H1 (cell line): Measurements from ENCODE around the gene LAD1. TPM values are rescaled to one million over a fixed set of nuclear protein-coding genes. Genes with fewer than 3 reads are reported as not detected.

ENCODE experiments used
- CTCF ChIA-PET: fragments of 300-600 bp; sonication (Branson Sonifier 250); formaldehyde crosslinking; loops from one replicate; lab custom pipeline; 2021; ENCODE audit not compliant: partially characterized antibody; lab: Charles Lee
- POLR2A ChIA-PET: fragments of 300-600 bp; sonication (Branson Sonifier 250); formaldehyde crosslinking; loops from one replicate; lab custom pipeline; 2021; ENCODE audit warnings: inconsistent platforms; ENCODE audit not compliant: partially characterized antibody; lab: Charles Lee
- DNase-seq, 2 experiments: peaks; one replicate each; pipeline versions ENCODE4 v3.0.0 to v3.0.0-alpha.2; 2010 to 2022; ENCODE audit warnings: low spot score in 2 of 2, low read depth in 1 of 2, mixed read lengths in 1 of 2
- FAIRE-seq: peaks from 2 replicates; lab custom pipeline; 2011; peaks lifted over from hg19 to GRCh38; lab: Jason Lieb, UNC
- H2AFZ ChIP-seq: 2 replicates; pipeline ENCODE4 v1.8.1; 2012; ENCODE audit warnings: low read length, inconsistent platforms
- H2AK5ac ChIP-seq: 2 replicates; pipeline ENCODE4 v1.6.1; 2013; ENCODE audit warnings: low read depth, low read length
- H2BK120ac ChIP-seq: replicated peaks from 2 replicates; pipeline ENCODE3; 2013; ENCODE audit warnings: low read depth, low read length, inconsistent platforms
- H2BK12ac ChIP-seq: 2 replicates; pipeline ENCODE4 v1.6.1; 2013; ENCODE audit warnings: low read depth, low read length
- H2BK15ac ChIP-seq: 2 replicates; pipeline ENCODE4 v1.6.1; 2013; ENCODE audit warnings: low read length
- H2BK20ac ChIP-seq: 2 replicates; pipeline ENCODE4 v1.6.1; 2013; ENCODE audit warnings: low read length
- H2BK5ac ChIP-seq: 2 replicates; pipeline ENCODE4 v1.6.1; 2013; ENCODE audit warnings: low read depth, low read length
- H3K14ac ChIP-seq: 2 replicates; pipeline ENCODE4 v1.6.1; 2013; ENCODE audit warnings: inconsistent platforms; ENCODE audit not compliant: insufficient read length
- H3K18ac ChIP-seq: 2 replicates; pipeline ENCODE4 v1.6.1; 2013; ENCODE audit warnings: low read length; ENCODE audit errors: extremely low read depth
- H3K23ac ChIP-seq: 2 replicates; pipeline ENCODE4 v1.6.1; 2013; ENCODE audit warnings: inconsistent platforms; ENCODE audit not compliant: insufficient read length
- H3K23me2 ChIP-seq: 2 replicates; pipeline ENCODE4 v1.6.1; 2013; ENCODE audit warnings: low read depth, low read length
- H3K27ac ChIP-seq: 2 replicates; pipeline ENCODE4 v1.6.1; 2011; ENCODE audit warnings: low read depth, low read length, inconsistent platforms
- H3K27me3 ChIP-seq, 4 experiments: replicated peaks in 1 of 4; 1 replicate in 1 of 4; 2 replicates in 3 of 4; pipeline versions ENCODE4 v1.6.1 to v1.8.1; 2011 to 2013; ENCODE audit warnings: low read length in 3 of 4, mild to moderate bottlenecking in 3 of 4, inconsistent platforms in 2 of 4, mixed read lengths in 2 of 4, moderate library complexity in 1 of 4; ENCODE audit not compliant: control insufficient read depth in 3 of 4, insufficient read depth in 3 of 4; ENCODE audit errors: extremely low read depth in 1 of 4
- H3K36me3 ChIP-seq, 4 experiments: 2 replicates each; pipeline versions ENCODE4 v1.6.1 to v1.8.1; 2011 to 2013; ENCODE audit warnings: mild to moderate bottlenecking in 4 of 4, low read length in 3 of 4, moderate library complexity in 2 of 4, control low read depth in 1 of 4, inconsistent platforms in 1 of 4; ENCODE audit not compliant: insufficient read depth in 4 of 4, control insufficient read depth in 2 of 4
- H3K4ac ChIP-seq: replicated peaks from 2 replicates; pipeline ENCODE3; 2013; ENCODE audit warnings: low read length, low read depth, mixed read lengths, inconsistent platforms; ENCODE audit not compliant: insufficient read length
- H3K4me1 ChIP-seq, 4 experiments: replicated peaks in 1 of 4; 1 replicate in 1 of 4; 2 replicates in 3 of 4; pipeline versions ENCODE4 v1.6.1 to v1.8.1; 2011 to 2013; ENCODE audit warnings: low read length in 3 of 4, inconsistent platforms in 2 of 4, mixed read lengths in 1 of 4; ENCODE audit not compliant: insufficient read depth in 4 of 4, control insufficient read depth in 3 of 4
- H3K4me2 ChIP-seq, 2 experiments: 2 replicates each; pipeline versions ENCODE4 v1.6.1 to v1.8.1; 2011 to 2013; ENCODE audit warnings: low read depth in 2 of 2, low read length in 2 of 2, control low read depth in 1 of 2, inconsistent platforms in 1 of 2, mild to moderate bottlenecking in 1 of 2; ENCODE audit not compliant: insufficient read depth in 1 of 2
- H3K4me3 ChIP-seq, 4 experiments: fragments of 200-600, 300-600 bp in 1 of 4; sonication (generic), shearing (Covaris generic), sonication (Bioruptor Twin) in 1 of 4; 2 replicates each; pipeline versions ENCODE4 v1.5.1 to v1.8.1; 2011 to 2016; ENCODE audit warnings: low read length in 4 of 4, low read depth in 3 of 4, control low read depth in 2 of 4, inconsistent platforms in 2 of 4, mild to moderate bottlenecking in 2 of 4, mixed read lengths in 1 of 4, moderate library complexity in 1 of 4; ENCODE audit not compliant: insufficient read depth in 2 of 4; ENCODE audit errors: extremely low read depth in 1 of 4
- H3K56ac ChIP-seq: replicated peaks from 2 replicates; pipeline ENCODE3; 2013; ENCODE audit warnings: low read depth, mild to moderate bottlenecking, mixed read lengths, low read length, inconsistent platforms; ENCODE audit not compliant: insufficient read length
- H3K79me1 ChIP-seq: 2 replicates; pipeline ENCODE4 v1.6.1; 2013; ENCODE audit warnings: low read depth, low read length, control low read depth
- H3K79me2 ChIP-seq, 2 experiments: 2 replicates each; pipeline versions ENCODE4 v1.6.1 to v1.8.1; 2012 to 2013; ENCODE audit warnings: low read length in 2 of 2, mild to moderate bottlenecking in 2 of 2, inconsistent platforms in 1 of 2; ENCODE audit not compliant: insufficient read depth in 2 of 2, control insufficient read depth in 1 of 2
- H3K9ac ChIP-seq, 4 experiments: replicated peaks in 1 of 4; 1 replicate in 1 of 4; 2 replicates in 3 of 4; pipeline versions ENCODE4 v1.6.1 to v1.8.1; 2011 to 2013; ENCODE audit warnings: low read depth in 3 of 4, low read length in 3 of 4, control low read depth in 2 of 4, mild to moderate bottlenecking in 2 of 4, moderate library complexity in 2 of 4, inconsistent platforms in 1 of 4; ENCODE audit errors: extremely low read depth in 1 of 4
- H3K9me3 ChIP-seq, 2 experiments: 2 replicates each; pipeline versions ENCODE4 v1.6.1 to v1.8.1; 2012 to 2013; ENCODE audit warnings: mild to moderate bottlenecking in 2 of 2, moderate library complexity in 2 of 2, control low read depth in 1 of 2, inconsistent platforms in 1 of 2, low read depth in 1 of 2, low read length in 1 of 2, mixed read lengths in 1 of 2; ENCODE audit not compliant: insufficient read depth in 2 of 2
- H4K20me1 ChIP-seq, 2 experiments: replicated peaks in 1 of 2; 2 replicates each; pipeline versions ENCODE3 to v1.8.1; 2011 to 2013; ENCODE audit warnings: inconsistent platforms in 2 of 2, low read length in 2 of 2, mild to moderate bottlenecking in 1 of 2; ENCODE audit not compliant: insufficient read depth in 2 of 2, control insufficient read depth in 1 of 2
- H4K5ac ChIP-seq: 2 replicates; pipeline ENCODE4 v1.6.1; 2013; ENCODE audit warnings: low read length, low read depth, mixed read lengths, inconsistent platforms; ENCODE audit not compliant: insufficient read length
- H4K8ac ChIP-seq: 2 replicates; pipeline ENCODE4 v1.8.0; 2013; ENCODE audit warnings: mild to moderate bottlenecking, moderate library complexity, low read length, inconsistent platforms; ENCODE audit not compliant: insufficient read depth; ENCODE audit errors: extremely low read depth
- H4K91ac ChIP-seq: replicated peaks from 2 replicates; pipeline ENCODE3; 2013; ENCODE audit warnings: low read length, mixed read lengths, inconsistent platforms; ENCODE audit not compliant: insufficient read length
- CTBP2 ChIP-seq: IDR thresholded peaks from 2 replicates; pipeline ENCODE4 v1.7.0; 2011; ENCODE audit warnings: borderline replicate concordance, mild to moderate bottlenecking, moderate library complexity, mixed read lengths, low read length; ENCODE audit not compliant: insufficient read depth, insufficient read length
- WGBS, 2 experiments: shearing (Covaris generic) in 1 of 2; methylation state at CpG; one replicate each; pipeline versions ENCODE4 v1.1.6 to v1.1.7; 2013 to 2015; ENCODE audit warnings: low lambda C conversion rate in 2 of 2, mixed read lengths in 2 of 2, inconsistent platforms in 1 of 2, low coverage in 1 of 2, missing lambda C conversion rate in 1 of 2; ENCODE audit not compliant: insufficient replicate concordance in 2 of 2, insufficient coverage in 1 of 2, insufficient read length in 1 of 2; ENCODE audit errors: extremely low coverage in 1 of 2, missing lambda C conversion rate in 1 of 2; 5-methylcytosine and 5-hydroxymethylcytosine counted together
- polyA plus RNA-seq, 7 experiments: library from polyadenylated mRNA; depleted of rRNA in 3 of 7; stranded (reverse) in 5 of 7; unstranded in 2 of 7; fragments of >200 nt in 5 of 7; fragments of 200-250 nt in 2 of 7; gene quantifications; 1 replicate in 5 of 7; 2 replicates in 1 of 7; 4 replicates in 1 of 7; pipeline versions ENCODE4 v1.2.1 to v1.2.3, GENCODE V29; 2011 to 2013; ENCODE audit warnings: missing spikeins in 2 of 7, mixed read lengths in 2 of 7
- total RNA-seq: library from RNA; stranded (reverse); fragmentation: NEBNext Ultra II Directional; extraction: Animal tissue kit (Norgen Biotek cat#: 25700); gene quantifications from 2 replicates; pipeline ENCODE4 v1.2.1, GENCODE V29; 2021

The LAD1 gene
- total and polyA plus RNA-seq, 2 of the 8 experiments (the other 6 are each of a cell fraction or from before 2014, with no cell fraction given), result 9.3 to 32.8 TPM

DNA sequence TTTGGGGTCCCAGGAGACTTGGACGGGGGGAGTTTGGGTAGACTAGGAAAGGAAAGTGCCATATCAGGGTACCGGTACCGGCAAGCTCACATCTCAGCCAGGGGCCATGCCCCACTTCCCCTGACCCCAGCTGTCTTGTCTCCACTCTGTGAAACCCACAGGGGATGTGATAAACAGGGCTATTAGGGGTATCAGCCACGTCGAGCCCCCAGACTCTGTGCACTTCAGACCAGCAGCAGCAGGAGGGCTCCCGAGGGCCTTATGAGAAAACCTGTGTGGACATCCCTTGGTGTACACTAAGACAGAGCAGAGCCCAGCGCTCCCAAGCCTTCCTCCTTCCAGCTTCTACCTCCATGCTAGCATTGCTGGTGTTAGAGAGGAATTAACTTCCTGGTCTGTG lies 68.0 kb downstream of the LAD1 start:
- Histone ChIP-seq H2BK12ac (no peak overlapping the region), H3K79me1 (no peaks in the 10 kb centered on the region), H3K9ac (no peak overlapping the region), H2BK20ac (no peak overlapping the region), H3K23ac (no peak overlapping the region), H2BK15ac (no peak overlapping the region; the same call in 1 of the 2 replicates), H3K4me2 (no peak overlapping the region), H4K5ac (no peak overlapping the region), H3K23me2 (no peaks in the 10 kb centered on the region), H4K91ac (no peak overlapping the region), H2BK120ac (no peak overlapping the region), H2AK5ac (no peak overlapping the region), H4K8ac (no peak overlapping the region), H2BK5ac (no peak overlapping the region), H3K4ac (no peak overlapping the region), H3K14ac (no peak overlapping the region), H3K9me3 (no peaks in the 10 kb centered on the region), H3K18ac (no peak overlapping the region), H3K27me3 (no peaks in the 10 kb centered on the region; a peak in 1 of 7 replicates), H3K27ac (no peak overlapping the region), H3K36me3 (no peaks in the 10 kb centered on the region), H3K56ac (no peak overlapping the region), H3K4me3 (no peak overlapping the region), H3K4me1 (no peaks in the 10 kb centered on the region; a peak in 1 of 7 replicates), H2AFZ (no peak overlapping the region), H4K20me1 (no peaks in the 10 kb centered on the region), H3K79me2 (no peaks in the 10 kb centered on the region)
- POLR2A ChIA-PET, result no interaction called here
- no peak for DNase-seq
- TF ChIP-seq CTBP2, result no peak
- WGBS, 2 experiments, result 80% methylated on average over 7 of the region's 7 CpGs; no CpG with 5 or more reads in 1 of the 2 experiments
- CTCF ChIA-PET, result interaction anchor here (0.7 to 3.6 kb wide), 8 partner anchors 10 to 76 kb away, joined by 3 to 47 read pairs (median 3); no protein-coding TSS in a partner anchor
- no peak for FAIRE-seq

Other genes starting within 250 kb of the LAD1 start
- 79.9 and 83.2 TPM in 2 replicates for gene TMEM9, start 244.8 kb downstream of the LAD1 start, total RNA-seq
- 181 and 202 TPM in 2 replicates for gene TMEM9, start 244.8 kb downstream of the LAD1 start, polyA plus RNA-seq (2011; rRNA removed)
- not detected in 2 replicates for gene IGFN1, start 208.5 kb downstream of the LAD1 start, total RNA-seq
- gene IGFN1, start 208.5 kb downstream of the LAD1 start, polyA plus RNA-seq (2011; rRNA removed), result not detected in 2 replicates
- 0.88 and 0.95 TPM in 2 replicates for gene PKP1, start 115.8 kb downstream of the LAD1 start, total RNA-seq
- gene PKP1, start 115.8 kb downstream of the LAD1 start, polyA plus RNA-seq (2011; rRNA removed), result 0.21 and 0.66 TPM in 2 replicates
- 21.0 and 22.6 TPM in 2 replicates for gene TNNT2, start 21.6 kb downstream of the LAD1 start, total RNA-seq
- 3.1 and 5.3 TPM in 2 replicates for gene TNNT2, start 21.6 kb downstream of the LAD1 start, polyA plus RNA-seq (2011; rRNA removed)
- 0.29 and 0.50 TPM in 2 replicates for gene TNNI1, start 22.4 kb upstream of the LAD1 start, total RNA-seq
- 0.46 and 1.0 TPM in 2 replicates for gene TNNI1, start 22.4 kb upstream of the LAD1 start, polyA plus RNA-seq (2011; rRNA removed)
- gene PHLDA3, start 69.9 kb upstream of the LAD1 start, total RNA-seq, result 27.5 and 27.7 TPM in 2 replicates
- gene PHLDA3, start 69.9 kb upstream of the LAD1 start, polyA plus RNA-seq (2011; rRNA removed), result 25.5 and 42.8 TPM in 2 replicates
- gene CSRP1, start 107.8 kb upstream of the LAD1 start, total RNA-seq, result 22.3 and 24.1 TPM in 2 replicates
- gene CSRP1, start 107.8 kb upstream of the LAD1 start, polyA plus RNA-seq (2011; rRNA removed), result 13.2 and 14.2 TPM in 2 replicates
- 42.7 and 43.6 TPM in 2 replicates for gene NAV1, start 139.8 kb upstream of the LAD1 start, total RNA-seq
- gene NAV1, start 139.8 kb upstream of the LAD1 start, polyA plus RNA-seq (2011; rRNA removed), result 9.9 and 12.2 TPM in 2 replicates